GM12864 (cell line): Measurements from ENCODE around the gene GABARAPL2.
A peak's percentile ranks its signal among the peaks of the same experiment; 100 is the strongest.

Experiments used
- DNase-seq: peaks from one replicate; pipeline ENCODE4 v3.0.0-alpha.2; 2011; ENCODE audit warnings: low read depth
- H3K4me3 ChIP-seq: 2 replicates; pipeline ENCODE4 v1.5.1; 2011; ENCODE audit warnings: mild to moderate bottlenecking, low read depth, low read length, control low read depth
- TF ChIP-seq, protein P1 (sequence below): IDR thresholded peaks from 2 replicates; pipeline ENCODE4 v1.5.1; 2011; ENCODE audit warnings: low read depth, mild to moderate bottlenecking, moderate library complexity, low read length, control low read depth, inconsistent platforms; ENCODE audit errors: missing control alignments

GABARAPL2 gene

DNA sequence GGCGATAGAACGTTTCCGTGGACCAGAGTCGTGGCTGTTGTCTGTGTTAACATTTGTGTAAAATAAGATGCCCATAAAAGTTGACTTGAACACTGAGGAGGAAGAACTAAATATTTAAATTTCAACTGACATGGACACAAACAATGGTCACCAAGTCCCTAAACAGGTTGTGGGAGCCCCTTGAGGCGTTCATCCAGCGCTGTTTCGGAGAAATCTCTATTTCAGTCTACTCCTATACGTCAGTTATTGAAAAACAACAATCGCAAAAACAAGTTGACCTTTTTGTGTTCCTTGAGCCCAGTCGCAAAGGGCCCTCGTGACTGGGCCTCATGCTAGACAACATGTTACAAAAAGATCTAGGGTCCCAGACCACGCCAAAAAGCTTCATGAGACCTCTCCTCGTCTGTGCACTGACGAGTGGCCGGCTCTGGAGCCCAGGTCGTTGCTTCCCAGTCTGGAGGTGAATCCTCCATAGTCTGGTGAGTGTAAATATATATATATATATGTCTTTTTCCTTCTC lies 9.7 kb upstream of the GABARAPL2 start:
- peak overlapping the region; percentile 70; the same call in 1 of the 2 replicates for H3K4me3 ChIP-seq
- DNase-seq = no peak
- TF ChIP-seq, protein P1, sequence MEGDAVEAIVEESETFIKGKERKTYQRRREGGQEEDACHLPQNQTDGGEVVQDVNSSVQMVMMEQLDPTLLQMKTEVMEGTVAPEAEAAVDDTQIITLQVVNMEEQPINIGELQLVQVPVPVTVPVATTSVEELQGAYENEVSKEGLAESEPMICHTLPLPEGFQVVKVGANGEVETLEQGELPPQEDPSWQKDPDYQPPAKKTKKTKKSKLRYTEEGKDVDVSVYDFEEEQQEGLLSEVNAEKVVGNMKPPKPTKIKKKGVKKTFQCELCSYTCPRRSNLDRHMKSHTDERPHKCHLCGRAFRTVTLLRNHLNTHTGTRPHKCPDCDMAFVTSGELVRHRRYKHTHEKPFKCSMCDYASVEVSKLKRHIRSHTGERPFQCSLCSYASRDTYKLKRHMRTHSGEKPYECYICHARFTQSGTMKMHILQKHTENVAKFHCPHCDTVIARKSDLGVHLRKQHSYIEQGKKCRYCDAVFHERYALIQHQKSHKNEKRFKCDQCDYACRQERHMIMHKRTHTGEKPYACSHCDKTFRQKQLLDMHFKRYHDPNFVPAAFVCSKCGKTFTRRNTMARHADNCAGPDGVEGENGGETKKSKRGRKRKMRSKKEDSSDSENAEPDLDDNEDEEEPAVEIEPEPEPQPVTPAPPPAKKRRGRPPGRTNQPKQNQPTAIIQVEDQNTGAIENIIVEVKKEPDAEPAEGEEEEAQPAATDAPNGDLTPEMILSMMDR = no peak

DNA sequence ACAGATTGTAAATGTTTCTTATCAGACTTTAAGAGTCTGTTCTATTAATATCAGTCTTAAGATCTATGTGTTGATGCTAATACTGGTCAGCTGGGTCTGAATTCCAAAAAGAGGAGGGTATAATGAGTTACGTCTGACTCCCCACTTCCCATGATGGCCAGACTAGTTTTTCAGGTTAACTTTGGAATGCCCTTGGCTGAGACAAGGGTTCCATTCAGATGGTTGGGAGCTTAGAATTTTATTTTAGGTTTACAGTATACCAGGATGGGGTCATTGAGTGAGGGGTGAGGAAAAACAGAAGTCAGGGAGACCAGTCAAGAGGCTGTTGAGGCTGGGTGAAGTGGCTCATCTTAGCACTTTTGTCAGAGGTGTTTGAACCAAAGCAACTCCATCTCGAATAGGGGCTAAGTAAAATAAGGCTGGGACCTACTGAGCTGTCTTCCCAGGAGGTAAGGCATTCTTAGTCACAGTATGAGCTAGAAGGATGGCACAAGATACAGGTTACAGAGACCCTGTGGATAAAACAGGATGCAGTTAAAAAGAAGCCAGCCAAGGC lies 7.3 kb upstream of the GABARAPL2 start:
- DNase-seq = no peak
- no peak overlapping the region for H3K4me3 ChIP-seq
- TF ChIP-seq, protein P1 = no peak

DNA sequence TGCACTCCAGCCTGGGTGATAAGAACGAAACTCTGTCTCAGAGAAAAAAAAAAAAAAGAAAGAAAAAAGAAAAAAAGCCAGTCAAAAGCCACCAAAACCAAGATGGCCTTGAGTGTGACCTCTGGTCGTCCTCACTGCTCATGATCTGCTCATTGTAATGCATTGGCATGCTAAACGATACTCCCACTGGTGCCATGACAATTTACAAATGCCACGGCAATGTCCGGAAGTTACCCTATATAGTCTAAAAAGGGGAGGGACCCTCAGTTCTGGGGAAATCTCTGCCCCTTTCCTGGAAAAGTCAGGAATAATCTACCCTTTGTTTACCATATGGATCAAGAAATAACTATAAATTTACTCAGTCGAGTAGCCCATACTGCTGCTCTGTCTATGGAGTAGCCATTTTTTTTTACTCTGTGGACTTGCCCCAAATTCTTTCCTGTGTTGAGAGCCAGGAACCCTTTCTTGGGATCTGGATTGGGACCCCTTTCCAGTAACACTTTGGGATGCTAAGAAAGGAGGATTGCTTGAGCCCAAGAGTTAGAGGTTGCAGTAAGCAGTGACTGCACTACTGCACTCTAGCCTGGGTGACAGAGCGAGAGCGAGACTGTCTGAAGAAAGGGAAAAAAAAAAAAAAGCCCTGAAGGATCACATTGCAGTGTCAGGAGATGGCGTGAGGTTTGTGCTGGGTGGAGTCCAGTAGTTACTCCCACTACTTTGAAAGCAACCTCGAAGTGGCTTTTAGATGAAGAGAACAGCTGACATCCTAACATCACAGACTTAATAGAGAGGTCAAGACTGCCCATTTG lies 6.4 kb upstream of the GABARAPL2 start:
- TF ChIP-seq, protein P1 = no peak
- no peak overlapping the region for H3K4me3 ChIP-seq
- no peak for DNase-seq

DNA sequence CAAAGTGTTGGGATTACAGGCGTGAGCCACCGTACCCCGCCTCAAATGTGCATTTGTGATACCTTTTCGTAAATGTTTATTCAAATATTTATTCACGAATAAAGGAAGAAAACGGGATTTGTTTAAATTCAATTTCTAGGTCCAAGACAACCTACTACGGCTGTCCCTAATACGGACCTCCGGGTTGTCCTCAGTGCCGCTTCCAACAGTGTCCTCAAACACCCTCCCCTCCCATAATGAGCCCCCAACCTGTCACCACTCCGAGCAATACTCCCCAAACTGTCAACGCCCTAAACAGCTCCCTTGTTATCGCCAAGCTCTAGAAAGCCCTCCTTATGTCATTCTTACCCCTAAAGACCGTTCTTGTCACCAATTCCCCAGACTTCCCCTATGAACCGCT lies 539 bp upstream of the GABARAPL2 start:
- no peak for DNase-seq
- peak overlapping the region; percentile 85 for H3K4me3 ChIP-seq
- TF ChIP-seq, protein P1 = no peak

DNA sequence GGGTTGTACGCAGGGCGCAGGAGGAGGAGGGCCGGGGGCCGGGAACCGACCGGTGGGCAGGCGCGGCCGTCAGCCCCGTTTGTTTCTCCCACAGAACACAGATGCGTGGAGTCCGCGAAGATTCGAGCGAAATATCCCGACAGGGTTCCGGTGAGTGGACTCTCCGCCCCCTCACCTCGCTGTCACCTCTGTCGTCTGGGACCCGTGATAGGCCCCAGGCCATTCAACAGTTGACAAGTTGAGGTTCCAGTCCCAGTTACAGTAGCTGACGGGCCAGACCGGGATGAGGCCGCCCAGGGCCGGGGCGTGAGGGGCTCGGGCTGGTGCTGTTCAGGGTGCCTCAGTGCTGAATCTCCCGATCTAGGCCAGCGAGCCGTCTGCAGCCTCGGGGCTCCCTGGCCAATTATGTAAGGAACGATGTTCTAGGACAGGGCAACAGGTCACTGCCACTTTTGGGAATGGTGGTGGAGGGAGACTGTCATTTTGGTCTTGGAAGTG lies 628 bp downstream of the GABARAPL2 start:
- H3K4me3 ChIP-seq = peak overlapping the region; percentile 85
- DNase-seq = no peak
- TF ChIP-seq, protein P1 = no peak

DNA sequence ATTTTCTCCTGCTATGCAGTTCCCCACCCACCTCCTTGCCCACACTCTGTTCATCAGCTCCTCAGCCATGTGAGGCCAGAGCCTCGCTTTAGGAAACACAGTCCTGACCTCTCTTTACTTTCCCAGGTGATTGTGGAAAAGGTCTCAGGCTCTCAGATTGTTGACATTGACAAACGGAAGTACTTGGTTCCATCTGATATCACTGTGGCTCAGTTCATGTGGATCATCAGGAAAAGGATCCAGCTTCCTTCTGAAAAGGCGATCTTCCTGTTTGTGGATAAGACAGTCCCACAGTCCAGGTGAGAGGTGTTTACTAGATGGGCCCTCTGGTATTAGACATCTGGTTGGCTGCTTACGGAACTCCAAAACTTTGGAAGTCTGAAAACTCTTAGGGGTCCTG lies 1.7 kb downstream of the GABARAPL2 start:
- DNase-seq = no peak
- TF ChIP-seq, protein P1 = no peak
- no peak overlapping the region for H3K4me3 ChIP-seq
